Daoy (cell line): ENCODE data around the gene BLVRA. TPM values are rescaled to one million over a fixed set of nuclear protein-coding genes. Genes with fewer than 3 reads are reported as not detected.
"Not testable (repeated sequence)": the region's sequence is repeated elsewhere in the genome, so short reads cannot be mapped to it uniquely, and the experiment has no call there.

ENCODE experiments used
- DNase-seq: peaks from one replicate; pipeline ENCODE4 v3.0.0-alpha.2; 2015; ENCODE audit warnings: low read depth
- total RNA-seq: library from RNA; depleted of rRNA; stranded (reverse); fragments of >200 nt; shearing (Covaris generic); gene quantifications from 2 replicates; pipeline ENCODE4 v1.2.3, GENCODE V29; 2014

The BLVRA gene
- total RNA-seq, 1 experiment from 2014 or later, result 63.1 TPM

- DNase-seq, result no peak
Observed at GRCh38 chr7:43803865-43804264, 45.4 kb downstream of the BLVRA start.

GRCh38 chr7:43808410-43808809, 49.9 kb downstream of the BLVRA start:
- DNase-seq, result no peak

GRCh38 chr7:43810195-43810941, 51.9 kb downstream of the BLVRA start:
- DNase-seq, result peak; percentile 70

GRCh38 chr7:43815373-43815772, 56.9 kb downstream of the BLVRA start:
- no peak for DNase-seq

GRCh38 chr7:43816046-43816797, 57.7 kb downstream of the BLVRA start:
- not testable (repeated sequence) for DNase-seq

- not testable (repeated sequence) for DNase-seq
Observed at GRCh38 chr7:43823425-43823824, 64.9 kb downstream of the BLVRA start.

- no peak for DNase-seq
Observed at GRCh38 chr7:43823941-43824340, 65.5 kb downstream of the BLVRA start.

GRCh38 chr7:43824513-43824912, 66.0 kb downstream of the BLVRA start:
- DNase-seq, result not testable (repeated sequence)

- DNase-seq, result no peak
Observed at GRCh38 chr7:43824963-43825362, 66.5 kb downstream of the BLVRA start.

- DNase-seq, result peak; percentile 31
Observed at GRCh38 chr7:43825391-43825808, 66.9 kb downstream of the BLVRA start.

GRCh38 chr7:43830917-43831316, 72.4 kb downstream of the BLVRA start:
- DNase-seq, result not testable (repeated sequence)

GRCh38 chr7:43834463-43835251, 76.2 kb downstream of the BLVRA start:
- DNase-seq, result peak; percentile 65

- no peak for DNase-seq
Observed at GRCh38 chr7:43838201-43838658, 79.8 kb downstream of the BLVRA start.

- DNase-seq, result no peak
Observed at GRCh38 chr7:43843296-43843695, 84.8 kb downstream of the BLVRA start.

- DNase-seq, result no peak
Observed at GRCh38 chr7:43844257-43844656, 85.8 kb downstream of the BLVRA start.

- no peak for DNase-seq
Observed at GRCh38 chr7:43844662-43845061, 86.2 kb downstream of the BLVRA start.

- DNase-seq, result peak; percentile 77
Observed at GRCh38 chr7:43847496-43847895, 89.0 kb downstream of the BLVRA start.

- DNase-seq, result no peak
Observed at GRCh38 chr7:43849047-43849446, 90.6 kb downstream of the BLVRA start.

- DNase-seq, result peak; percentile 74
Observed at GRCh38 chr7:43850348-43851116, 92.1 kb downstream of the BLVRA start.

GRCh38 chr7:43851805-43852204, 93.3 kb downstream of the BLVRA start:
- no peak for DNase-seq

- no peak for DNase-seq
Observed at GRCh38 chr7:43855176-43855575, 96.7 kb downstream of the BLVRA start.
